Spleen (tissue), 11 donors: ENCODE results near the gene NRAS. TPM values are rescaled to one million over a fixed set of nuclear protein-coding genes. Genes with fewer than 3 reads are reported as not detected.

ENCODE experiments used
- DNase-seq: peaks from one replicate; pipeline ENCODE4 v3.0.0-alpha.2; 2020
- H3K27ac ChIP-seq, 8 donors: fragments of 200-600 bp; sonication (generic) in 7 of 8; 1 replicate in 4 of 8; 2 replicates in 4 of 8; pipeline versions ENCODE4 v1.5.0 to v1.8.0; 2016 to 2021; ENCODE audit warnings: inconsistent platforms in 4 of 8, mild to moderate bottlenecking in 4 of 8, moderate library complexity in 1 of 8
- H3K27me3 ChIP-seq, 7 donors: fragments of 200-600 bp; sonication (generic) in 6 of 7; replicated peaks in 1 of 7; 1 replicate in 4 of 7; 2 replicates in 3 of 7; pipeline versions ENCODE4 v1.5.0 to v1.8.0; 2016 to 2021; ENCODE audit warnings: inconsistent platforms in 3 of 7, mild to moderate bottlenecking in 1 of 7
- H3K36me3 ChIP-seq, 6 donors: fragments of 200-600 bp; sonication (generic) in 5 of 6; 1 replicate in 4 of 6; 2 replicates in 2 of 6; pipeline versions ENCODE4 v1.5.0 to v1.8.0; 2016 to 2021; ENCODE audit warnings: inconsistent platforms in 2 of 6
- H3K4me1 ChIP-seq, 6 donors: fragments of 200-600 bp; sonication (generic) in 5 of 6; 1 replicate in 3 of 6; 2 replicates in 3 of 6; pipeline versions ENCODE4 v1.5.0 to v1.8.0; 2016 to 2021; ENCODE audit warnings: inconsistent platforms in 3 of 6
- H3K4me3 ChIP-seq, 8 donors: fragments of 200-600 bp; sonication (generic) in 7 of 8; 1 replicate in 4 of 8; 2 replicates in 4 of 8; pipeline versions ENCODE4 v1.5.0 to v1.8.0; 2016 to 2021; ENCODE audit warnings: inconsistent platforms in 4 of 8, mild to moderate bottlenecking in 4 of 8, moderate library complexity in 2 of 8
- H3K9me3 ChIP-seq, 8 donors: fragments of 200-600 bp; sonication (generic) in 7 of 8; 1 replicate in 4 of 8; 2 replicates in 4 of 8; pipeline versions ENCODE4 v1.5.0 to v1.8.0; 2016 to 2021; ENCODE audit warnings: inconsistent platforms in 4 of 8
- CTCF ChIP-seq, 11 experiments: fragments of 200-600 bp in 7 of 11; fragments of 450-650 bp in 4 of 11; sonication (generic) in 4 of 11; IDR thresholded peaks in 8 of 11; conservative IDR thresholded peaks in 3 of 11; 1 replicate in 7 of 11; 2 replicates in 4 of 11; pipeline versions ENCODE4 v1.4.0 to v1.8.0; 2016 to 2021; ENCODE audit warnings: antibody characterized with exemption in 11 of 11, inconsistent platforms in 4 of 11, mild to moderate bottlenecking in 1 of 11
- POLR2A ChIP-seq, 3 donors: fragments of 450-650 bp; IDR thresholded peaks; one replicate each; pipeline ENCODE4 v1.5.1; 2017; ENCODE audit warnings: antibody characterized with exemption in 3 of 3, mild to moderate bottlenecking in 1 of 3
- POLR2AphosphoS5 ChIP-seq, 3 donors: sonication (generic); formaldehyde crosslinking; IDR thresholded peaks; one replicate each; pipeline ENCODE4 v1.5.1; 2017; ENCODE audit warnings: antibody characterized with exemption in 3 of 3
- WGBS, 5 donors: extraction: QIAGEN DNeasy Blood & Tissue Kit in 3 of 5; methylation state at CpG; one replicate each; pipeline versions ENCODE4 v1.1.5 to v1.1.7; 2013 to 2018; 5-methylcytosine and 5-hydroxymethylcytosine counted together
- intact Hi-C: fragments of 100-400 bp; cut with DNase I; formaldehyde crosslinking; loops from one replicate; pipeline ENCODE4 v1.15.0; 2023; ENCODE audit warnings: low total_unique reads
- polyA plus RNA-seq, 3 donors: library from polyadenylated mRNA; stranded (reverse); fragments of 200-250 nt; gene quantifications; one replicate each; pipeline ENCODE4 v1.2.1, GENCODE V29; 2013
- total RNA-seq, 7 donors: library from RNA; depleted of rRNA in 3 of 7; stranded (reverse); fragments of >200 nt in 3 of 7; fragmentation: NEBNext Ultra II Directional in 4 of 7; extraction: Animal tissue kit (Norgen Biotek cat#: 25700) in 4 of 7; gene quantifications; one replicate each; pipeline versions ENCODE4 v1.1.0 to v1.2.1, GENCODE V29; 2016 to 2021
- donor health status: healthy with polysubstance abuse.
- donor health status: DM: no; HTN: no; CAD: no; lungs with moderate emphysema.
- donor health status: DM: no; HTN: no; CAD: no.
- donor health status: Bipolar disorder and iron deficiency.
- donor health status: healthy.
- donor health status: DM: no; HTN: no; CAD: no.
- donor health status: DM: yes; HTN: yes; CAD: no.

Gene NRAS
- total and polyA plus RNA-seq, 10 donors = 14.0 to 45.3 (median 29.0) TPM

- WGBS, 5 donors = 72 to 85% (median 80%) methylated on average over 5 of the region's 5 CpGs
- Histone ChIP-seq H3K27ac (no peak overlapping the region), H3K4me1 (peaks cover 46 to 100% (median 95%) of the 10 kb centered on the region in 6 donors), H3K9me3 (no peaks in the 10 kb centered on the region), H3K27me3 (no peaks in the 10 kb centered on the region), H3K36me3 (peaks cover 0 to 60% (median 38%) of the 10 kb centered on the region in 6 donors), H3K4me3 (no peak overlapping the region)
- TF ChIP-seq POLR2AphosphoS5 (IDR thresholded peaks at IDR 0.05) = no peak
- TF ChIP-seq POLR2A (IDR thresholded peaks at IDR 0.05) = no peak
- no peak for TF ChIP-seq CTCF (IDR thresholded peaks at IDR 0.05 in 8 of 11, conservative IDR thresholded peaks at IDR 0.05 in 3 of 11)
- no peak for DNase-seq
- intact Hi-C loops = no loop called here
These were observed 33.3 kb upstream of the NRAS start for GRCh38 chr1:114749835-114750234.

- intact Hi-C loops = no loop called here
- Histone ChIP-seq H3K27me3 (no peaks in the 10 kb centered on the region), H3K9me3 (no peaks in the 10 kb centered on the region), H3K36me3 (peaks cover 0 to 92% (median 50%) of the 10 kb centered on the region in 6 donors), H3K27ac (no peak overlapping the region), H3K4me3 (no peak overlapping the region), H3K4me1 (peaks cover 15 to 100% (median 73%) of the 10 kb centered on the region in 6 donors)
- no peak for DNase-seq
- TF ChIP-seq POLR2AphosphoS5 (IDR thresholded peaks at IDR 0.05) = no peak
- no peak for TF ChIP-seq POLR2A (IDR thresholded peaks at IDR 0.05)
- TF ChIP-seq CTCF (IDR thresholded peaks at IDR 0.05 in 8 of 11, conservative IDR thresholded peaks at IDR 0.05 in 3 of 11) = no peak
- WGBS, 5 donors = 75 to 86% (median 81%) methylated on average over 6 of the region's 6 CpGs
These were observed 30.0 kb upstream of the NRAS start for GRCh38 chr1:114746450-114747121.

- Histone ChIP-seq H3K36me3 (peaks cover 0 to 100% (median 52%) of the 10 kb centered on the region in 6 donors), H3K4me3 (no peak overlapping the region), H3K27me3 (no peaks in the 10 kb centered on the region), H3K4me1 (peaks cover 4 to 99% (median 63%) of the 10 kb centered on the region in 6 donors), H3K27ac (no peak overlapping the region), H3K9me3 (no peaks in the 10 kb centered on the region)
- DNase-seq = no peak
- TF ChIP-seq POLR2AphosphoS5 (IDR thresholded peaks at IDR 0.05) (no peak), CTCF (IDR thresholded peaks at IDR 0.05 in 8 of 11, conservative IDR thresholded peaks at IDR 0.05 in 3 of 11) (no peak)
- intact Hi-C loops = no loop called here
- WGBS, 5 donors = 46 to 70% (median 58%) methylated on average over 2 of the region's 2 CpGs
These were observed 28.7 kb upstream of the NRAS start for GRCh38 chr1:114745291-114745690.

GRCh38 chr1:114741963-114742746 lies 25.6 kb upstream of the NRAS start:
- no peaks in the 10 kb centered on the region for H3K9me3 ChIP-seq
- WGBS, 5 donors = 95 to 97% (median 96%) methylated on average over 11 of the region's 11 CpGs
- no peaks in the 10 kb centered on the region for H3K27me3 ChIP-seq

More at GRCh38 chr1:114741963-114742746, 25.6 kb upstream of the NRAS start:
- Histone ChIP-seq H3K36me3 (peaks cover 0 to 100% (median 56%) of the 10 kb centered on the region in 6 donors), H3K27ac (no peak overlapping the region), H3K4me3 (no peak overlapping the region), H3K4me1 (peaks cover 0 to 74% (median 34%) of the 10 kb centered on the region in 6 donors)
- DNase-seq = no peak
- intact Hi-C loops = no loop called here
- TF ChIP-seq CTCF (IDR thresholded peaks at IDR 0.05 in 8 of 11, conservative IDR thresholded peaks at IDR 0.05 in 3 of 11) (no peak), POLR2AphosphoS5 (IDR thresholded peaks at IDR 0.05) (no peak), POLR2A (IDR thresholded peaks at IDR 0.05) (no peak)
